H1 (cell line): Measurements from ENCODE around the gene CNOT2. TPM values are rescaled to one million over a fixed set of nuclear protein-coding genes. Genes with fewer than 3 reads are reported as not detected.

Experiments
- CTCF ChIA-PET: fragments of 300-600 bp; sonication (Branson Sonifier 250); formaldehyde crosslinking; loops from one replicate; lab custom pipeline; 2021; ENCODE audit not compliant: partially characterized antibody; lab: Charles Lee
- POLR2A ChIA-PET: fragments of 300-600 bp; sonication (Branson Sonifier 250); formaldehyde crosslinking; loops from one replicate; lab custom pipeline; 2021; ENCODE audit warnings: inconsistent platforms; ENCODE audit not compliant: partially characterized antibody; lab: Charles Lee
- DNase-seq, 2 experiments: peaks; one replicate each; pipeline versions ENCODE4 v3.0.0 to v3.0.0-alpha.2; 2010 to 2022; ENCODE audit warnings: low spot score in 2 of 2, low read depth in 1 of 2, mixed read lengths in 1 of 2
- FAIRE-seq: peaks from 2 replicates; lab custom pipeline; 2011; peaks lifted over from hg19 to GRCh38; lab: Jason Lieb, UNC
- H2AFZ ChIP-seq: 2 replicates; pipeline ENCODE4 v1.8.1; 2012; ENCODE audit warnings: low read length, inconsistent platforms
- H2AK5ac ChIP-seq: 2 replicates; pipeline ENCODE4 v1.6.1; 2013; ENCODE audit warnings: low read depth, low read length
- H2BK120ac ChIP-seq: replicated peaks from 2 replicates; pipeline ENCODE3; 2013; ENCODE audit warnings: low read depth, low read length, inconsistent platforms
- H2BK12ac ChIP-seq: 2 replicates; pipeline ENCODE4 v1.6.1; 2013; ENCODE audit warnings: low read depth, low read length
- H2BK15ac ChIP-seq: 2 replicates; pipeline ENCODE4 v1.6.1; 2013; ENCODE audit warnings: low read length
- H2BK20ac ChIP-seq: 2 replicates; pipeline ENCODE4 v1.6.1; 2013; ENCODE audit warnings: low read length
- H2BK5ac ChIP-seq: 2 replicates; pipeline ENCODE4 v1.6.1; 2013; ENCODE audit warnings: low read depth, low read length
- H3K14ac ChIP-seq: 2 replicates; pipeline ENCODE4 v1.6.1; 2013; ENCODE audit warnings: inconsistent platforms; ENCODE audit not compliant: insufficient read length
- H3K18ac ChIP-seq: 2 replicates; pipeline ENCODE4 v1.6.1; 2013; ENCODE audit warnings: low read length; ENCODE audit errors: extremely low read depth
- H3K23ac ChIP-seq: 2 replicates; pipeline ENCODE4 v1.6.1; 2013; ENCODE audit warnings: inconsistent platforms; ENCODE audit not compliant: insufficient read length
- H3K23me2 ChIP-seq: 2 replicates; pipeline ENCODE4 v1.6.1; 2013; ENCODE audit warnings: low read depth, low read length
- H3K27ac ChIP-seq: 2 replicates; pipeline ENCODE4 v1.6.1; 2011; ENCODE audit warnings: low read depth, low read length, inconsistent platforms
- H3K27me3 ChIP-seq, 4 experiments: replicated peaks in 1 of 4; 1 replicate in 1 of 4; 2 replicates in 3 of 4; pipeline versions ENCODE4 v1.6.1 to v1.8.1; 2011 to 2013; ENCODE audit warnings: low read length in 3 of 4, mild to moderate bottlenecking in 3 of 4, inconsistent platforms in 2 of 4, mixed read lengths in 2 of 4, moderate library complexity in 1 of 4; ENCODE audit not compliant: control insufficient read depth in 3 of 4, insufficient read depth in 3 of 4; ENCODE audit errors: extremely low read depth in 1 of 4
- H3K36me3 ChIP-seq, 4 experiments: 2 replicates each; pipeline versions ENCODE4 v1.6.1 to v1.8.1; 2011 to 2013; ENCODE audit warnings: mild to moderate bottlenecking in 4 of 4, low read length in 3 of 4, moderate library complexity in 2 of 4, control low read depth in 1 of 4, inconsistent platforms in 1 of 4; ENCODE audit not compliant: insufficient read depth in 4 of 4, control insufficient read depth in 2 of 4
- H3K4ac ChIP-seq: replicated peaks from 2 replicates; pipeline ENCODE3; 2013; ENCODE audit warnings: low read length, low read depth, mixed read lengths, inconsistent platforms; ENCODE audit not compliant: insufficient read length
- H3K4me1 ChIP-seq, 4 experiments: replicated peaks in 1 of 4; 1 replicate in 1 of 4; 2 replicates in 3 of 4; pipeline versions ENCODE4 v1.6.1 to v1.8.1; 2011 to 2013; ENCODE audit warnings: low read length in 3 of 4, inconsistent platforms in 2 of 4, mixed read lengths in 1 of 4; ENCODE audit not compliant: insufficient read depth in 4 of 4, control insufficient read depth in 3 of 4
- H3K4me2 ChIP-seq, 2 experiments: 2 replicates each; pipeline versions ENCODE4 v1.6.1 to v1.8.1; 2011 to 2013; ENCODE audit warnings: low read depth in 2 of 2, low read length in 2 of 2, control low read depth in 1 of 2, inconsistent platforms in 1 of 2, mild to moderate bottlenecking in 1 of 2; ENCODE audit not compliant: insufficient read depth in 1 of 2
- H3K4me3 ChIP-seq, 4 experiments: fragments of 200-600, 300-600 bp in 1 of 4; sonication (generic), shearing (Covaris generic), sonication (Bioruptor Twin) in 1 of 4; 2 replicates each; pipeline versions ENCODE4 v1.5.1 to v1.8.1; 2011 to 2016; ENCODE audit warnings: low read length in 4 of 4, low read depth in 3 of 4, control low read depth in 2 of 4, inconsistent platforms in 2 of 4, mild to moderate bottlenecking in 2 of 4, mixed read lengths in 1 of 4, moderate library complexity in 1 of 4; ENCODE audit not compliant: insufficient read depth in 2 of 4; ENCODE audit errors: extremely low read depth in 1 of 4
- H3K56ac ChIP-seq: replicated peaks from 2 replicates; pipeline ENCODE3; 2013; ENCODE audit warnings: low read depth, mild to moderate bottlenecking, mixed read lengths, low read length, inconsistent platforms; ENCODE audit not compliant: insufficient read length
- H3K79me1 ChIP-seq: 2 replicates; pipeline ENCODE4 v1.6.1; 2013; ENCODE audit warnings: low read depth, low read length, control low read depth
- H3K79me2 ChIP-seq, 2 experiments: 2 replicates each; pipeline versions ENCODE4 v1.6.1 to v1.8.1; 2012 to 2013; ENCODE audit warnings: low read length in 2 of 2, mild to moderate bottlenecking in 2 of 2, inconsistent platforms in 1 of 2; ENCODE audit not compliant: insufficient read depth in 2 of 2, control insufficient read depth in 1 of 2
- H3K9ac ChIP-seq, 4 experiments: replicated peaks in 1 of 4; 1 replicate in 1 of 4; 2 replicates in 3 of 4; pipeline versions ENCODE4 v1.6.1 to v1.8.1; 2011 to 2013; ENCODE audit warnings: low read depth in 3 of 4, low read length in 3 of 4, control low read depth in 2 of 4, mild to moderate bottlenecking in 2 of 4, moderate library complexity in 2 of 4, inconsistent platforms in 1 of 4; ENCODE audit errors: extremely low read depth in 1 of 4
- H3K9me3 ChIP-seq, 2 experiments: 2 replicates each; pipeline versions ENCODE4 v1.6.1 to v1.8.1; 2012 to 2013; ENCODE audit warnings: mild to moderate bottlenecking in 2 of 2, moderate library complexity in 2 of 2, control low read depth in 1 of 2, inconsistent platforms in 1 of 2, low read depth in 1 of 2, low read length in 1 of 2, mixed read lengths in 1 of 2; ENCODE audit not compliant: insufficient read depth in 2 of 2
- H4K20me1 ChIP-seq, 2 experiments: replicated peaks in 1 of 2; 2 replicates each; pipeline versions ENCODE3 to v1.8.1; 2011 to 2013; ENCODE audit warnings: inconsistent platforms in 2 of 2, low read length in 2 of 2, mild to moderate bottlenecking in 1 of 2; ENCODE audit not compliant: insufficient read depth in 2 of 2, control insufficient read depth in 1 of 2
- H4K5ac ChIP-seq: 2 replicates; pipeline ENCODE4 v1.6.1; 2013; ENCODE audit warnings: low read length, low read depth, mixed read lengths, inconsistent platforms; ENCODE audit not compliant: insufficient read length
- H4K8ac ChIP-seq: 2 replicates; pipeline ENCODE4 v1.8.0; 2013; ENCODE audit warnings: mild to moderate bottlenecking, moderate library complexity, low read length, inconsistent platforms; ENCODE audit not compliant: insufficient read depth; ENCODE audit errors: extremely low read depth
- H4K91ac ChIP-seq: replicated peaks from 2 replicates; pipeline ENCODE3; 2013; ENCODE audit warnings: low read length, mixed read lengths, inconsistent platforms; ENCODE audit not compliant: insufficient read length
- CHD2 ChIP-seq: IDR thresholded peaks from 2 replicates; pipeline ENCODE4 v1.6.1; 2012; ENCODE audit warnings: low read length, improper control_type of control experiment
- EGR1 ChIP-seq: IDR thresholded peaks from 2 replicates; pipeline ENCODE4 v1.6.1; 2011; ENCODE audit warnings: low read depth, low read length, borderline replicate concordance
- GABPA ChIP-seq: IDR thresholded peaks from 2 replicates; pipeline ENCODE4 v1.6.1; 2011; ENCODE audit warnings: mild to moderate bottlenecking, low read length, moderate library complexity, borderline replicate concordance; ENCODE audit not compliant: insufficient read depth
- GTF2F1 ChIP-seq: IDR thresholded peaks from 2 replicates; pipeline ENCODE4 v1.6.1; 2012; ENCODE audit warnings: low read depth, low read length, improper control_type of control experiment, borderline replicate concordance
- JUN ChIP-seq: IDR thresholded peaks from 2 replicates; pipeline ENCODE4 v1.6.1; 2011; ENCODE audit warnings: low read depth, mild to moderate bottlenecking, improper control_type of control experiment, low read length
- JUND ChIP-seq: IDR thresholded peaks from 2 replicates; pipeline ENCODE4 v1.6.1; 2011; ENCODE audit warnings: mild to moderate bottlenecking, improper control_type of control experiment, low read length
- KDM1A ChIP-seq: fragments of 200-600, 300-600 bp; sonication (generic); IDR thresholded peaks from 2 replicates; pipeline ENCODE4 v1.7.1; 2016; ENCODE audit warnings: mild to moderate bottlenecking, low read length, borderline replicate concordance
- KDM5A ChIP-seq: fragments of 200-600 bp; IDR thresholded peaks from 2 replicates; pipeline ENCODE4 v1.7.1; 2012; ENCODE audit warnings: mild to moderate bottlenecking, low read length, inconsistent platforms, mixed read lengths
- POLR2AphosphoS5 ChIP-seq: IDR thresholded peaks from 2 replicates; pipeline ENCODE4 v1.6.1; 2011; ENCODE audit warnings: low read depth, low read length
- RFX5 ChIP-seq: IDR thresholded peaks from 2 replicates; pipeline ENCODE4 v1.6.1; 2011; ENCODE audit warnings: low read depth, low read length, improper control_type of control experiment, borderline replicate concordance
- SP2 ChIP-seq: IDR thresholded peaks from 2 replicates; pipeline ENCODE4 v1.6.1; 2012; ENCODE audit warnings: mild to moderate bottlenecking, low read length, inconsistent platforms
- SP4 ChIP-seq: IDR thresholded peaks from 2 replicates; pipeline ENCODE4 v1.6.1; 2012; ENCODE audit warnings: low read length, inconsistent platforms
- SRF ChIP-seq: IDR thresholded peaks from 2 replicates; pipeline ENCODE4 v1.6.1; 2011; ENCODE audit warnings: mild to moderate bottlenecking, low read depth, low read length, moderate library complexity
- SUZ12 ChIP-seq: fragments of 200-600 bp; sonication (generic); IDR thresholded peaks from 2 replicates; pipeline ENCODE4 v1.6.1; 2012; ENCODE audit warnings: mild to moderate bottlenecking, inconsistent platforms, low read length, moderate library complexity, mixed read lengths
- USF2 ChIP-seq: IDR thresholded peaks from 2 replicates; pipeline ENCODE4 v1.6.1; 2011; ENCODE audit warnings: low read length, improper control_type of control experiment
- WGBS, 2 experiments: shearing (Covaris generic) in 1 of 2; methylation state at CpG; one replicate each; pipeline versions ENCODE4 v1.1.6 to v1.1.7; 2013 to 2015; ENCODE audit warnings: low lambda C conversion rate in 2 of 2, mixed read lengths in 2 of 2, inconsistent platforms in 1 of 2, low coverage in 1 of 2, missing lambda C conversion rate in 1 of 2; ENCODE audit not compliant: insufficient replicate concordance in 2 of 2, insufficient coverage in 1 of 2, insufficient read length in 1 of 2; ENCODE audit errors: extremely low coverage in 1 of 2, missing lambda C conversion rate in 1 of 2; 5-methylcytosine and 5-hydroxymethylcytosine counted together
- polyA plus RNA-seq, 7 experiments: library from polyadenylated mRNA; depleted of rRNA in 3 of 7; stranded (reverse) in 5 of 7; unstranded in 2 of 7; fragments of >200 nt in 5 of 7; fragments of 200-250 nt in 2 of 7; gene quantifications; 1 replicate in 5 of 7; 2 replicates in 1 of 7; 4 replicates in 1 of 7; pipeline versions ENCODE4 v1.2.1 to v1.2.3, GENCODE V29; 2011 to 2013; ENCODE audit warnings: missing spikeins in 2 of 7, mixed read lengths in 2 of 7
- total RNA-seq: library from RNA; stranded (reverse); fragmentation: NEBNext Ultra II Directional; extraction: Animal tissue kit (Norgen Biotek cat#: 25700); gene quantifications from 2 replicates; pipeline ENCODE4 v1.2.1, GENCODE V29; 2021

CNOT2 gene
- total and polyA plus RNA-seq, 2 of the 8 experiments (the other 6 are each of a cell fraction or from before 2014, with no cell fraction given): 61.2 to 64.8 TPM

DNA sequence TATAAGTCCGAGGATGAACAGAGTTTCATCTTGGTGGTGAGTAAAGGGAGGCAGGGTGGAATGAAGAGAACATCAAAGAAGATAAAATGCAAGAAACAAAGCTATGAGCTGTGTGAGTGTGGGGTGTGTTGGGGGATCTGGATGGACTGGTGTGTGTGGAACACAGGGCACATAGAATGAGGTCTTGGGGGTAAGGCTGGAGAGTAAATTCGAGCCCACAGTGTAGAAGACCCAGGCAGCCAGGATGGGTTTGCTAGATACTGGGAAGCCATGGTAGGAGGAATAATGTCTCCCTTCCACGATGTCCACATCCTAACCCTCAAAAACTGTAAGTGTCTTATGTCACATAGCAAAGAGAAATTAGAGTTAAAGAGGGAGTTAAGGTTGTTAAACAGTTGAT, 129.6 kb downstream of the CNOT2 start:
- Histone ChIP-seq H3K23me2 (no peaks in the 10 kb centered on the region), H3K79me1 (no peaks in the 10 kb centered on the region), H3K27me3 (no peaks in the 10 kb centered on the region), H3K79me2 (peaks cover 0 to 33% of the 10 kb centered on the region in 2 experiments; a peak in 2 of 4 replicates), H3K9ac (no peak overlapping the region), H3K9me3 (no peaks in the 10 kb centered on the region; a peak in 1 of 4 replicates), H2BK5ac (no peak overlapping the region), H2AFZ (no peak overlapping the region), H2BK12ac (no peak overlapping the region), H3K18ac (no peak overlapping the region), H4K20me1 (no peaks in the 10 kb centered on the region), H4K91ac (no peak overlapping the region), H3K4ac (no peak overlapping the region), H3K4me2 (no peak overlapping the region), H3K36me3 (peaks cover 0 to 3% (median 0%) of the 10 kb centered on the region in 4 experiments; a peak in 4 of 8 replicates), H3K27ac (no peak overlapping the region), H4K5ac (no peak overlapping the region), H3K56ac (no peak overlapping the region), H3K4me3 (no peak overlapping the region), H2BK15ac (no peak overlapping the region), H2BK120ac (no peak overlapping the region), H3K14ac (no peak overlapping the region), H3K4me1 (peaks cover 0 to 2% (median 0%) of the 10 kb centered on the region in 4 experiments; a peak in 1 of 7 replicates), H2BK20ac (no peak overlapping the region), H4K8ac (no peak overlapping the region), H2AK5ac (no peak overlapping the region), H3K23ac (no peak overlapping the region)
- FAIRE-seq (no peak), DNase-seq (no peak)
- no peak for TF ChIP-seq POLR2AphosphoS5
- TF ChIP-seq KDM1A: no peak
- TF ChIP-seq SP4: no peak
- TF ChIP-seq SUZ12: no peak
- no peak for TF ChIP-seq GABPA
- TF ChIP-seq RFX5: no peak
- TF ChIP-seq EGR1: no peak
- TF ChIP-seq JUN: no peak
- no peak for TF ChIP-seq KDM5A
- TF ChIP-seq SP2: no peak
- no peak for TF ChIP-seq GTF2F1
- TF ChIP-seq USF2: no peak
- no peak for TF ChIP-seq CHD2
- TF ChIP-seq JUND: no peak
- TF ChIP-seq SRF: no peak
- ChIA-PET POLR2A (no interaction called here), CTCF (no interaction called here)
- 89% methylated on average over 3 of the region's 3 CpGs; no CpG with 5 or more reads in 1 of the 2 experiments for WGBS, 2 experiments
